ENCODE measurements around the gene DMXL2. TPM values are rescaled to one million over a fixed set of nuclear protein-coding genes. Genes with fewer than 3 reads are reported as not detected.

The DMXL2 gene
- total and polyA plus RNA-seq, 2 experiments from 2014 or later = 10.5 to 31.4 TPM

DNA sequence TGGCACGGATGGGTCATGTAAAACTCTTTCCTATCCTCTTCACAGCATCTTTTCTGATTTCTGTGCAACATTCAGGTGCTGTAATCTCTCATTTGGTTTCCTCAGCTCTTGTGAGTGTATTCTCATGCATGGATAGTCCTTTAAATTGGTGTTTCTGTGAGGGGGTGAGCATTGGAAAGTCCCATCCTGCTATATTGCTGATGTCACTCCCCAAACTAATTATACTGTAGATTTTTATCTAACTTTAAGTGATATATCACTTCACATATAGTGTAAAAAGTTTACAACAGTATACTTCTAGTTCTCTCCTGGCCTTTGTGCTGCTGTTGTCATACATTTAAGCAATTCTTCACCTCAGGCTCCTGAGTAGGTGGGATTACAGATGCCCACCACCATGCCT, 178.5 kb downstream of the DMXL2 start:
- no peaks in the 10 kb centered on the region for H4K20me1 ChIP-seq (ENCODE audit: insufficient read depth, poor library complexity, severe bottlenecking)
- no peak for DNase-seq (ENCODE audit: low spot score)
- no peak overlapping the region for H3K4me3 ChIP-seq
- TF ChIP-seq EZH2phosphoT487 (IDR thresholded peaks at IDR 0.05; ENCODE audit: low read depth, severe bottlenecking, unreplicated experiment) = no peak
- TF ChIP-seq, protein P1, sequence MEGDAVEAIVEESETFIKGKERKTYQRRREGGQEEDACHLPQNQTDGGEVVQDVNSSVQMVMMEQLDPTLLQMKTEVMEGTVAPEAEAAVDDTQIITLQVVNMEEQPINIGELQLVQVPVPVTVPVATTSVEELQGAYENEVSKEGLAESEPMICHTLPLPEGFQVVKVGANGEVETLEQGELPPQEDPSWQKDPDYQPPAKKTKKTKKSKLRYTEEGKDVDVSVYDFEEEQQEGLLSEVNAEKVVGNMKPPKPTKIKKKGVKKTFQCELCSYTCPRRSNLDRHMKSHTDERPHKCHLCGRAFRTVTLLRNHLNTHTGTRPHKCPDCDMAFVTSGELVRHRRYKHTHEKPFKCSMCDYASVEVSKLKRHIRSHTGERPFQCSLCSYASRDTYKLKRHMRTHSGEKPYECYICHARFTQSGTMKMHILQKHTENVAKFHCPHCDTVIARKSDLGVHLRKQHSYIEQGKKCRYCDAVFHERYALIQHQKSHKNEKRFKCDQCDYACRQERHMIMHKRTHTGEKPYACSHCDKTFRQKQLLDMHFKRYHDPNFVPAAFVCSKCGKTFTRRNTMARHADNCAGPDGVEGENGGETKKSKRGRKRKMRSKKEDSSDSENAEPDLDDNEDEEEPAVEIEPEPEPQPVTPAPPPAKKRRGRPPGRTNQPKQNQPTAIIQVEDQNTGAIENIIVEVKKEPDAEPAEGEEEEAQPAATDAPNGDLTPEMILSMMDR (IDR thresholded peaks at IDR 0.05; ENCODE audit: poor library complexity) = no peak
- TF ChIP-seq EZH2 (IDR thresholded peaks at IDR 0.05; ENCODE audit: borderline replicate concordance) = no peak
- H2AFZ ChIP-seq = no peak overlapping the region
- H3K27me3 ChIP-seq = no peaks in the 10 kb centered on the region
- no peak overlapping the region for H3K27ac ChIP-seq
- no peaks in the 10 kb centered on the region for H3K9me2 ChIP-seq (replicated peaks; ENCODE audit: insufficient read depth)
- 100% methylated on average over 1 of the region's 1 CpG for WGBS (ENCODE audit: low lambda C conversion rate, missing lambda C conversion rate)
- no peak overlapping the region for H3K4me2 ChIP-seq
- H3K36me3 ChIP-seq (replicated peaks; ENCODE audit: insufficient read depth, low read depth) = no peaks in the 10 kb centered on the region
- H3K9me3 ChIP-seq (ENCODE audit: low read depth) = no peaks in the 10 kb centered on the region
- no peaks in the 10 kb centered on the region for H3K4me1 ChIP-seq (ENCODE audit: insufficient read depth)
- no peaks in the 10 kb centered on the region for H3K79me2 ChIP-seq

DNA sequence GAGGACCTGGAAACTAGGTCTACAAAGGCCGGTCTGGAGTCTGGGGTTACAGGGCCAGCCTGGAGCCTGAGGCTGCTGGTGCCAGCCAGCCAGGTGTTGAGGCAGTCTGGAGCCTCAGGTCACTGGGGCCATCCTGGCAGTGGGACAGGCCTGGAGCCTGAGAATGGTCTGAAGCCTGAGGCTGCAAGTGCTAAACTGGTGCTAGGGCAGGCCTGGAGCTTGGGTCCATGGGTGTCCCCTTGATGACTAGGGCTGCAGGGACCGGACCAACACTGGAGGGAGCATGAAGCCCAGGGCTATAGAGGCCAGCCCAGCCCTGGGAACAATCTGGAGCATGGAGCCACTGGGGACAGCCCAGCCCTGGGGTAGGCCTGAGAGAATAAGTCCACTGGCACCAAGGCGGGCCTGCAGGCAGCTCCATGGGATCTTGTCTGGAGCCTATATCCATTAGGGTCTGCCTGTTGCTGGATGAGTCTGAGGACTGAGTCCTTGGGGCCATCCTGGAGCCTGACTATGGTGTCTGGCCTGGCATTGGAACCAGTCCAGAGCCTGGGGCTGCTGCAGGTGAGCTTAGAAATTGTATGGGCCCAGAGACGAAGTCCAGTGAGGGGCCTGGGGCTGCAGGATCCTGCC, 179.2 kb downstream of the DMXL2 start:
- Histone ChIP-seq H3K4me2 (no peak overlapping the region), H2AFZ (no peak overlapping the region), H3K9me2 (replicated peaks; ENCODE audit: insufficient read depth) (no peaks in the 10 kb centered on the region), H3K4me1 (ENCODE audit: insufficient read depth) (no peaks in the 10 kb centered on the region), H3K9me3 (ENCODE audit: low read depth) (no peaks in the 10 kb centered on the region), H3K27me3 (no peaks in the 10 kb centered on the region), H3K4me3 (no peak overlapping the region), H3K36me3 (replicated peaks; ENCODE audit: insufficient read depth, low read depth) (no peaks in the 10 kb centered on the region), H4K20me1 (ENCODE audit: insufficient read depth, poor library complexity, severe bottlenecking) (no peaks in the 10 kb centered on the region), H3K79me2 (no peaks in the 10 kb centered on the region), H3K27ac (no peak overlapping the region)
- WGBS (ENCODE audit: low lambda C conversion rate, missing lambda C conversion rate) = 96% methylated on average over 4 of the region's 4 CpGs
- DNase-seq (ENCODE audit: low spot score) = no peak
- no peak for TF ChIP-seq EZH2phosphoT487 (IDR thresholded peaks at IDR 0.05; ENCODE audit: low read depth, severe bottlenecking, unreplicated experiment)

DNA sequence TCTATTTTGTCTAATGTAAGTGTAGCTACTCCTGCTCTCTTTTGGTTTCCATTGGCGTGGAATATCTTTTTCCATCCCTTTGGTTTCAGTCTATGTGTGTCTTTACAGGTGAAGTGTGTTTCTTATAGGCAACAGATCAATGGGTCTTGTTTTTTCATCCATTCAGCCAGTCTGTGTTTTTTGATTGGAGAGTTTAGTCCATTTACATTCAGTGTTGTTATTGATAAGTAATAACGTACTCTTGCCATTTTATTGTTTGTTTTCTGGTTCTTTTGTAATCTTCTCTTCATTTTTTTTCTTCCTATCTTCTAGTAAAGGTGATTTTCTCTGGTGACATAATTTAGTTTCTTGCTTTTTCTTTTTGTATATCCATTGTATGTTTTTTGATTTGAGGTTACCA, 184.0 kb downstream of the DMXL2 start:
- no peaks in the 10 kb centered on the region for H3K36me3 ChIP-seq (replicated peaks; ENCODE audit: insufficient read depth, low read depth)
- no peak overlapping the region for H2AFZ ChIP-seq
- H4K20me1 ChIP-seq (ENCODE audit: insufficient read depth, poor library complexity, severe bottlenecking) = no peaks in the 10 kb centered on the region
- TF ChIP-seq EZH2phosphoT487 (IDR thresholded peaks at IDR 0.05; ENCODE audit: low read depth, severe bottlenecking, unreplicated experiment) = no peak
- no peak for TF ChIP-seq EZH2 (IDR thresholded peaks at IDR 0.05; ENCODE audit: borderline replicate concordance)
- TF ChIP-seq, protein P1 (IDR thresholded peaks at IDR 0.05; ENCODE audit: poor library complexity) = no peak
- H3K4me3 ChIP-seq = no peak overlapping the region
- H3K4me2 ChIP-seq = no peak overlapping the region
- no peaks in the 10 kb centered on the region for H3K4me1 ChIP-seq (ENCODE audit: insufficient read depth)
- no peaks in the 10 kb centered on the region for H3K9me3 ChIP-seq (ENCODE audit: low read depth)
- no peak overlapping the region for H3K27ac ChIP-seq
- no peaks in the 10 kb centered on the region for H3K79me2 ChIP-seq
- H3K9me2 ChIP-seq (replicated peaks; ENCODE audit: insufficient read depth) = no peaks in the 10 kb centered on the region
- 85% methylated on average over 2 of the region's 2 CpGs for WGBS (ENCODE audit: low lambda C conversion rate, missing lambda C conversion rate)
- H3K27me3 ChIP-seq = no peaks in the 10 kb centered on the region
- no peak for DNase-seq (ENCODE audit: low spot score)

DNA sequence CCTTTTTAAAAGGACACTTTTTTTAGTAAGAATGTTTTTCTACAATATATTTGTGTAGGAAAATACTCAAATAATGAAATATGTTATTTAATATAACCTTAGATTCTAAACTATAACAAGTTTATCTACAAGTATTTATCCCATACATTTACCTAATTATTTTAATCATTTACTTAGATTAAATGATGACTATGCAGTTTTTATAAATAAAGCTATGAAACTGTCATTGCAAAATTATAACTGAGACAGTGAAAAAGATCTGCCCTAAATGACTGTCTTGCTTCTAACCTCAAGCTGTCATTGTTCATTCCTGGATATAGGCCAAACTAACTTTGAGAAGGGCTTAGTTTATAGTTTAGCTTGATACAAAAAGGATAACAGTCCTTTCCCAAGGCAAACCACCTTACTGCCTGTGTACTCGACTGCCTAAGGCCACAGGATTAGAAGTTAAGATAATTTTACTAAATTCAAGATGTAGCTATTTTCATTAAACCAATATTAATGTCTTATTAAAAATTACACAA, 197.0 kb downstream of the DMXL2 start:
- no peak overlapping the region for H3K27ac ChIP-seq
- H3K27me3 ChIP-seq = no peaks in the 10 kb centered on the region
- no peak overlapping the region for H2AFZ ChIP-seq
- no peaks in the 10 kb centered on the region for H3K79me2 ChIP-seq
- no peak for TF ChIP-seq EZH2phosphoT487 (IDR thresholded peaks at IDR 0.05; ENCODE audit: low read depth, severe bottlenecking, unreplicated experiment)
- TF ChIP-seq, protein P1 (IDR thresholded peaks at IDR 0.05; ENCODE audit: poor library complexity) = no peak
- TF ChIP-seq EZH2 (IDR thresholded peaks at IDR 0.05; ENCODE audit: borderline replicate concordance) = no peak
- H4K20me1 ChIP-seq (ENCODE audit: insufficient read depth, poor library complexity, severe bottlenecking) = no peaks in the 10 kb centered on the region
- H3K4me3 ChIP-seq = no peak overlapping the region
- no peak for DNase-seq (ENCODE audit: low spot score)
- H3K9me2 ChIP-seq (replicated peaks; ENCODE audit: insufficient read depth) = no peaks in the 10 kb centered on the region
- H3K4me1 ChIP-seq (ENCODE audit: insufficient read depth) = no peaks in the 10 kb centered on the region
- no peaks in the 10 kb centered on the region for H3K36me3 ChIP-seq (replicated peaks; ENCODE audit: insufficient read depth, low read depth)
- WGBS (ENCODE audit: low lambda C conversion rate, missing lambda C conversion rate) = 53% methylated on average over 1 of the region's 1 CpG
- H3K4me2 ChIP-seq = no peak overlapping the region
- H3K9me3 ChIP-seq (ENCODE audit: low read depth) = no peaks in the 10 kb centered on the region

Measured in hepatocyte (in vitro differentiated cells).